Peyer's patch (tissue), 4 donors: Measurements from ENCODE around the gene ANKRD7. TPM values are rescaled to one million over a fixed set of nuclear protein-coding genes. Genes with fewer than 3 reads are reported as not detected.
"Not testable (repeated sequence)": the region's sequence is repeated elsewhere in the genome, so short reads cannot be mapped to it uniquely, and the experiment has no call there.

Experiments
- DNase-seq, 3 donors: peaks; one replicate each; pipeline ENCODE4 v3.0.0-alpha.2; 2017 to 2019
- H3K27ac ChIP-seq, 4 donors: fragments of 200-600 bp; sonication (generic); one replicate each; pipeline ENCODE4 v1.5.1; 2016 to 2019
- H3K27me3 ChIP-seq, 2 donors: fragments of 200-600 bp; sonication (generic); one replicate each; pipeline ENCODE4 v1.5.1; 2019
- H3K36me3 ChIP-seq, 3 donors: fragments of 200-600 bp; sonication (generic); one replicate each; pipeline ENCODE4 v1.5.1; 2016 to 2019
- H3K4me1 ChIP-seq, 4 donors: fragments of 200-600 bp; sonication (generic); one replicate each; pipeline ENCODE4 v1.5.1; 2016 to 2019
- H3K4me3 ChIP-seq, 4 donors: fragments of 200-600 bp; sonication (generic); 1 replicate in 3 of 4; 2 replicates in 1 of 4; pipeline ENCODE4 v1.5.1; 2016 to 2019; ENCODE audit warnings: mild to moderate bottlenecking in 1 of 4
- H3K9me3 ChIP-seq, 4 donors: fragments of 200-600 bp; sonication (generic); one replicate each; pipeline ENCODE4 v1.5.1; 2016 to 2019; ENCODE audit warnings: mild to moderate bottlenecking in 1 of 4
- POLR2A ChIP-seq, 2 donors: fragments of 450-650 bp; IDR thresholded peaks; one replicate each; pipeline ENCODE4 v1.5.1; 2017; ENCODE audit warnings: antibody characterized with exemption in 2 of 2, mild to moderate bottlenecking in 2 of 2, moderate library complexity in 2 of 2
- total RNA-seq, 4 donors: library from RNA; depleted of rRNA; stranded (reverse); fragments of >200 nt; gene quantifications; one replicate each; pipeline ENCODE4 v1.1.0, GENCODE V29; 2016
- TF ChIP-seq, protein P1 (sequence below), 6 experiments: fragments of 450-650 bp in 4 of 6; fragments of 200-600 bp in 2 of 6; sonication (generic) in 1 of 6; IDR thresholded peaks; one replicate each; pipeline ENCODE4 v1.5.1; 2017 to 2019; ENCODE audit warnings: antibody characterized with exemption in 6 of 6, mild to moderate bottlenecking in 3 of 6, moderate library complexity in 1 of 6

Gene ANKRD7
- total RNA-seq, 4 donors from 2014 or later: not detected

GRCh38 chr7:118239014-118239413, 14.5 kb downstream of the ANKRD7 start:
- DNase-seq: no peak
- Histone ChIP-seq H3K4me3 (no peak overlapping the region), H3K9me3 (no peaks in the 10 kb centered on the region), H3K4me1 (no peaks in the 10 kb centered on the region), H3K27ac (no peak overlapping the region), H3K36me3 (no peaks in the 10 kb centered on the region), H3K27me3 (no peaks in the 10 kb centered on the region)
- TF ChIP-seq, protein P1, sequence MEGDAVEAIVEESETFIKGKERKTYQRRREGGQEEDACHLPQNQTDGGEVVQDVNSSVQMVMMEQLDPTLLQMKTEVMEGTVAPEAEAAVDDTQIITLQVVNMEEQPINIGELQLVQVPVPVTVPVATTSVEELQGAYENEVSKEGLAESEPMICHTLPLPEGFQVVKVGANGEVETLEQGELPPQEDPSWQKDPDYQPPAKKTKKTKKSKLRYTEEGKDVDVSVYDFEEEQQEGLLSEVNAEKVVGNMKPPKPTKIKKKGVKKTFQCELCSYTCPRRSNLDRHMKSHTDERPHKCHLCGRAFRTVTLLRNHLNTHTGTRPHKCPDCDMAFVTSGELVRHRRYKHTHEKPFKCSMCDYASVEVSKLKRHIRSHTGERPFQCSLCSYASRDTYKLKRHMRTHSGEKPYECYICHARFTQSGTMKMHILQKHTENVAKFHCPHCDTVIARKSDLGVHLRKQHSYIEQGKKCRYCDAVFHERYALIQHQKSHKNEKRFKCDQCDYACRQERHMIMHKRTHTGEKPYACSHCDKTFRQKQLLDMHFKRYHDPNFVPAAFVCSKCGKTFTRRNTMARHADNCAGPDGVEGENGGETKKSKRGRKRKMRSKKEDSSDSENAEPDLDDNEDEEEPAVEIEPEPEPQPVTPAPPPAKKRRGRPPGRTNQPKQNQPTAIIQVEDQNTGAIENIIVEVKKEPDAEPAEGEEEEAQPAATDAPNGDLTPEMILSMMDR (IDR thresholded peaks at IDR 0.05): no peak
- TF ChIP-seq POLR2A (IDR thresholded peaks at IDR 0.05): no peak

DNA sequence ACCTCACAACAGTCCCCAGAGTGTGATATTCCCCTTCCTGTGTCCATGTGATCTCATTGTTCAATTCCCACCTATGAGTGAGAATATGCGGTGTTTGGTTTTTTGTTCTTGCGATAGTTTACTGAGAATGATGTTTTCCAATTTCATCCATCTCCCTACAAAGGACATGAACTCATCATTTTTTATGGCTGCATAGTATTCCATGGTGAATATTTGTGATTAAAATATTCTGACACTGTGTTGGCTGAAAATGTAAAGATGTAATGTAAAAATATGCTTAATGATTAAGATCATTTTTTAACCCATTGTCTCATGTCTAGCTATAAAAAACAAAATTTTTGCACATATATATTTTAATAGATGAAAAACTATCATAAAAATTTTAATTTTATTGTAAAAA, 15.8 kb downstream of the ANKRD7 start:
- not testable (repeated sequence) for H3K27ac ChIP-seq, H3K4me1 ChIP-seq, H3K36me3 ChIP-seq, H3K27me3 ChIP-seq, H3K4me3 ChIP-seq, DNase-seq, H3K9me3 ChIP-seq

DNA sequence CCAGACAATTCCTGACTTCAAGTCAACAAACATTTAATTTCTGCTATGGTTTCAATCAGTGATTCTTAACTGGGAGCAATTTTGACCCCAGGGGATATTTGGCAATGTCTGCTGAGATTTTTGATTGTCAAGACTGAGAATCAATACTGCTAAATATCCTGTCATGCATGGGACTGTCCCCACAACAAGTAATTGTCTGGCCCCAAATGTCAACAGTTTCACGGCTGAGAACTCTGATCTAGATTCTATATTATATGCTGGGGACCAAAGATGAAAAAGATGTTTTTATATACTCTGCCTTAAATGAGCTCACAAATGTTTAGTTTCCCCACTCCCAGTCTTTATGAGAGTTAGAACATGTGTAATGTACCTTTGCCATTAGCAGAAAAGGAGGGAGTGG, 19.2 kb downstream of the ANKRD7 start:
- Histone ChIP-seq H3K27ac (no peak overlapping the region), H3K36me3 (no peaks in the 10 kb centered on the region), H3K4me1 (no peaks in the 10 kb centered on the region), H3K27me3 (no peaks in the 10 kb centered on the region), H3K9me3 (no peaks in the 10 kb centered on the region), H3K4me3 (no peak overlapping the region)
- TF ChIP-seq, protein P1 (IDR thresholded peaks at IDR 0.05): no peak
- no peak for TF ChIP-seq POLR2A (IDR thresholded peaks at IDR 0.05)
- no peak for DNase-seq

DNA sequence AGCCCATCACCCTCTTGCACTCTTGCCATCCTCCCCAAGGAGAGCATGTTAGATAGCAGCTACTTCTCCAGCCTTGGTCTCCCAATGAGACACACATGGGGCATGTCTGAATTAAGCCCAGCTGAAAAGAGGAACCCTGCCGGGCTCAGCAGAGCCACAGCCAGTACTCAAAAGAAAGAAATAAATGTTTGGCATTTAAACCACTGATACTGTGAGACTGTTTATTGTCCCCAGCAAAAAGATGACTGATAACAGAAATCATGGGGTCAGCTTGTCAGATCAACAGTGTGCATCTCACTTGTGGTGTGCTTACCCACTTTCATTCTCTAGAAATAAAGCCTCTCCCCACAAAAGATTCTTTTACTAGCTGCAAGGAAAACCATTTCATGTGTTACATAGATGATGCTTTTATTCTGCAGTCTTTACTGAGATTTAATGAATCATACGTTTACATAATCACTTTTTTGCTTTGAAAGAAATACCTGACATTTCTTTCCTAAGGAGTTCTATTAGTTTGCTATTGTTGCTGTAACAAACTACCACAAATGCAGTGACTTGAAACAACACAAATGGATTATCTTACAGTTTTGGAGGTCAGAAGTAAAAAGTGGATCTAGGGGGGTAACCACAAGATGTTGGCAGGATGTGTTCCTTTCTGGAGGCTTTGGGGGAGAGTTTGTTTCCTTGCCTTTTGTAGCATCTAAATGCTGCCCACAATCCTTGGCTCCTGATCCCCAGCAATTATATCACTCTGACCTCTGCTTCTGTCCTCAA, 20.9 kb downstream of the ANKRD7 start:
- no peak for DNase-seq
- no peak for TF ChIP-seq POLR2A (IDR thresholded peaks at IDR 0.05)
- Histone ChIP-seq H3K36me3 (no peaks in the 10 kb centered on the region), H3K4me1 (no peaks in the 10 kb centered on the region), H3K27me3 (no peaks in the 10 kb centered on the region), H3K9me3 (no peaks in the 10 kb centered on the region), H3K4me3 (no peak overlapping the region), H3K27ac (no peak overlapping the region)

DNA sequence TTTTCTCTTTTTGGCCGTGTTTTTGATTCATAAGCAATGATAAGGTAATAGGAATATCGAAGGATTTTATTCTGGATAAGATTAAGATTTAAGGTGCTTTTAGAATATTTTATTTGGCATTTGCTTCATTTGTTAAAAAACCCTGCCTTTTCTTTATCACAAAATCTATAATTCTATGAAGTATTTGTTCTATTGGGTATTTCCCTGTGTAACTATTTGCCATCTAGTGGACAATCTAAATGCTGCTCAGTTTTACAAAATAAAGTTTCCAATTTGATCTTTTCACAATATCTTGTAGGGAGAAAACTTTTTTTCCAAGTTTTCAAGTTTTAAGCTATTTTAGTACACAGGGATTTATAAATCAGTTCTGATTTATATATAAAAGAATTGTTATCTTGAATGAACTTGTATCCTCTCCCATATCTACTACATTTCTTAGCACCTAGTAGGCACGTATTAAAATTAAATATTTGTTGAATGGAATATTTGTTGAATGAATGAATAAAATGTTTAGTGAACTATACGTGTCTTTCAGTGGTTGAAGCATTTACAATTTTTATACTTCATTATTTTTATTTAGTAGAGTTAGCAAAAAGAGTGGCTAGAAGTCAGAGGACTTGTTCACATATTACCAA, 26.5 kb downstream of the ANKRD7 start:
- H3K4me3 ChIP-seq: no peak overlapping the region
- no peaks in the 10 kb centered on the region for H3K4me1 ChIP-seq
- H3K9me3 ChIP-seq: no peaks in the 10 kb centered on the region
- no peak overlapping the region for H3K27ac ChIP-seq
- DNase-seq: no peak
- TF ChIP-seq POLR2A (IDR thresholded peaks at IDR 0.05): no peak
- TF ChIP-seq, protein P1 (IDR thresholded peaks at IDR 0.05): no peak
- no peaks in the 10 kb centered on the region for H3K36me3 ChIP-seq
- no peaks in the 10 kb centered on the region for H3K27me3 ChIP-seq

- Histone ChIP-seq H3K4me1 (no peaks in the 10 kb centered on the region), H3K9me3 (no peaks in the 10 kb centered on the region), H3K27me3 (no peaks in the 10 kb centered on the region), H3K36me3 (no peaks in the 10 kb centered on the region), H3K27ac (no peak overlapping the region), H3K4me3 (no peak overlapping the region)
- no peak for DNase-seq
- TF ChIP-seq, protein P1 (IDR thresholded peaks at IDR 0.05): no peak
- no peak for TF ChIP-seq POLR2A (IDR thresholded peaks at IDR 0.05)
Measured at GRCh38 chr7:118252087-118252486, 27.6 kb downstream of the ANKRD7 start.
